Aorta (tissue), 5 donors: ENCODE data around the gene LINGO3. TPM values are rescaled to one million over a fixed set of nuclear protein-coding genes. Genes with fewer than 3 reads are reported as not detected.

ENCODE experiments used
- ATAC-seq: fragments of 200-7000 bp; cut with Tn5 transposase; one replicate; pipeline ENCODE4 v1.9.1; 2022; ENCODE audit warnings: moderate library complexity; ENCODE audit not compliant: low FRiP score
- DNase-seq, 2 donors: peaks; one replicate each; pipeline ENCODE4 v3.0.0-alpha.2; 2020
- H3K27ac ChIP-seq, 2 donors: one replicate each; pipeline ENCODE4 v1.5.1; 2013; ENCODE audit warnings: low read length in 2 of 2, mild to moderate bottlenecking in 2 of 2, moderate library complexity in 2 of 2, control low read depth in 1 of 2, inconsistent platforms in 1 of 2, low read depth in 1 of 2
- H3K27me3 ChIP-seq, 2 donors: one replicate each; pipeline ENCODE4 v1.6.1; 2013; ENCODE audit warnings: control low read depth in 1 of 2, low read length in 1 of 2, mild to moderate bottlenecking in 1 of 2, moderate library complexity in 1 of 2; ENCODE audit not compliant: insufficient read depth in 2 of 2, control insufficient read depth in 1 of 2
- H3K36me3 ChIP-seq, 2 donors: one replicate each; pipeline ENCODE4 v1.6.1; 2013; ENCODE audit warnings: control low read depth in 1 of 2, low read length in 1 of 2, mild to moderate bottlenecking in 1 of 2; ENCODE audit not compliant: insufficient read depth in 2 of 2, control insufficient read depth in 1 of 2
- H3K4me1 ChIP-seq, 2 donors: one replicate each; pipeline ENCODE4 v1.6.1; 2013; ENCODE audit warnings: low read length in 2 of 2, control low read depth in 1 of 2, mild to moderate bottlenecking in 1 of 2, moderate library complexity in 1 of 2; ENCODE audit not compliant: insufficient read depth in 2 of 2, control insufficient read depth in 1 of 2
- H3K4me3 ChIP-seq, 2 donors: one replicate each; pipeline ENCODE4 v1.5.1; 2013; ENCODE audit warnings: low read length in 2 of 2, control low read depth in 1 of 2, mild to moderate bottlenecking in 1 of 2
- H3K9me3 ChIP-seq: one replicate; pipeline ENCODE4 v1.6.1; 2013; ENCODE audit warnings: mild to moderate bottlenecking, low read length; ENCODE audit not compliant: control insufficient read depth
- WGBS, 2 donors: extraction: QIAGEN DNeasy Blood & Tissue Kit; methylation state at CpG; one replicate each; pipeline ENCODE4 v1.1.7; 2013; 5-methylcytosine and 5-hydroxymethylcytosine counted together
- intact Hi-C, 2 donors: fragments of 100-400 bp; cut with DNase I; formaldehyde crosslinking; loops; one replicate each; pipeline versions ENCODE4 v1.14.2 to v1.15.0; 2022
- polyA plus RNA-seq, 2 donors: library from polyadenylated mRNA; stranded (reverse); fragments of 200-250 nt; gene quantifications; one replicate each; pipeline ENCODE4 v1.2.3, GENCODE V29; 2013
- total RNA-seq, 2 donors: library from RNA; stranded (reverse); fragmentation: NEBNext Ultra II Directional; extraction: Animal tissue kit (Norgen Biotek cat#: 25700); gene quantifications; one replicate each; pipeline ENCODE4 v1.2.1, GENCODE V29; 2021
- donor health status: healthy with polysubstance abuse.
- donor health status: Bipolar disorder and iron deficiency.
- donor health status: DM: no; HTN: no; CAD: no.
- donor health status: DM: no; HTN: no; CAD: no.
- donor health status: DM: yes; HTN: yes; CAD: no.

Gene LINGO3
- total and polyA plus RNA-seq, 4 donors, result 0.08 TPM; not detected in 3

- Histone ChIP-seq H3K9me3 (no peaks in the 10 kb centered on the region), H3K27me3 (no peaks in the 10 kb centered on the region), H3K36me3 (no peaks in the 10 kb centered on the region), H3K27ac (no peak overlapping the region), H3K4me1 (no peaks in the 10 kb centered on the region), H3K4me3 (no peak overlapping the region)
- WGBS, 2 donors, result 64 to 89% methylated on average over 3 of the region's 3 CpGs
- DNase-seq (no peak), ATAC-seq (no peak)
- intact Hi-C loops, result no loop called here
Measured at GRCh38 chr19:2335848-2336247, 27.9 kb upstream of the LINGO3 start.

DNA sequence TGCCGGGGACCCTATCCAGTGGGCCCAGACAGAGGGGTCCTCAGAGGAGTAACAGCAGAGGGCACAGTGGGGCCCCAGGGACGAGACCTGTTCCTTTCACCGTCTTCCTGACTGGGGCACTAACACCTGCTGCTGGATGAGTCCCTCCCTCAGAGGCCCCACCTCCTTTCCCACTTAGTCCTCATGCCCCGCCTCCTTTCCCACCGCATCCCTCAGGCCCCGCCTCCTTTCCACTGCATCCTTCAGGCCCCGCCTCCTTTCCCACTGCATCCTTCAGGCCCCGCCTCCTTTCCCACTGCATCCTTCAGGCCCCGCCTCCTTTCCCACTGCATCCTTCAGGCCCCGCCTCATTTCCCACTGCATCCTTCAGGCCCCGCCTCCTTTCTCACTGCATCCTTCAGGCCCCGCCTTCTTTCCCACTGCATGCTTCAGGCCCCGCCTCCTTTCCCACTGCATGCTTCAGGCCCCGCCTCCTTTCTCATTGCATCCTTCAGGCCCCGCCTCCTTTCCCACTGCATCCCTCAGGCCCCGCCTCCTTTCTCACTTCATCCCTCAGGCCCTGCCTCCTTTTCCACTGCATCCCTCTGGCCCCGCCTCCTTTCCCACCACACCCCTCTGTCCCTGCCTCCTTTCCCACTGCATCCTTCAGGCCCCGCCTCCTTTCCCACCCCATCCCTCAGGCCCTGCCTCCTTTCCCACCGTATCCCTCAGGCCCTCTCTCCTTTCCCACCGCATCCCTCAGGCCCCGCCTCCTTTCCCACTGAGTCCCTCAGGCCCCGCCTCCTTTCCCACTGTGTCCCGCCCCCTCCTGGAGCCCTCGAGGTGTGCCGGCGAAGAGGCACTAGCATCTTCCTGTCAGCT lies 27.3 kb upstream of the LINGO3 start:
- Histone ChIP-seq H3K9me3 (no peaks in the 10 kb centered on the region), H3K36me3 (no peaks in the 10 kb centered on the region), H3K27me3 (no peaks in the 10 kb centered on the region), H3K27ac (no peak overlapping the region), H3K4me1 (no peaks in the 10 kb centered on the region), H3K4me3 (no peak overlapping the region)
- no peak for ATAC-seq
- no peak for DNase-seq
- intact Hi-C loops, result no loop called here
- WGBS, 2 donors, result 95% methylated on average over 23 to 26 of the region's 26 CpGs

GRCh38 chr19:2334426-2334825 lies 26.5 kb upstream of the LINGO3 start:
- 95 to 96% methylated on average over 27 of the region's 27 CpGs for WGBS, 2 donors
- ATAC-seq (no peak), DNase-seq (no peak)
- Histone ChIP-seq H3K36me3 (no peaks in the 10 kb centered on the region), H3K9me3 (no peaks in the 10 kb centered on the region), H3K27ac (no peak overlapping the region), H3K4me3 (no peak overlapping the region), H3K27me3 (no peaks in the 10 kb centered on the region), H3K4me1 (no peaks in the 10 kb centered on the region)
- intact Hi-C loops, result no loop called here

- DNase-seq (no peak), ATAC-seq (no peak)
- H3K36me3 ChIP-seq, result no peaks in the 10 kb centered on the region
- H3K9me3 ChIP-seq, result no peaks in the 10 kb centered on the region
- H3K4me1 ChIP-seq, result no peaks in the 10 kb centered on the region
- no peaks in the 10 kb centered on the region for H3K27me3 ChIP-seq
- H3K4me3 ChIP-seq, result no peak overlapping the region
- intact Hi-C loops, result no loop called here
- 81 to 85% methylated on average over 10 to 11 of the region's 11 CpGs for WGBS, 2 donors
- H3K27ac ChIP-seq, result no peak overlapping the region
Measured at GRCh38 chr19:2333807-2334211, 25.9 kb upstream of the LINGO3 start.

GRCh38 chr19:2333027-2333806 lies 25.3 kb upstream of the LINGO3 start:
- intact Hi-C loops, result no loop called here
- Histone ChIP-seq H3K27ac (no peak overlapping the region), H3K36me3 (no peaks in the 10 kb centered on the region), H3K27me3 (no peaks in the 10 kb centered on the region), H3K9me3 (no peaks in the 10 kb centered on the region), H3K4me3 (no peak overlapping the region), H3K4me1 (no peaks in the 10 kb centered on the region)
- DNase-seq (no peak), ATAC-seq (no peak)
- WGBS, 2 donors, result 83 to 85% methylated on average over 22 to 27 of the region's 27 CpGs

DNA sequence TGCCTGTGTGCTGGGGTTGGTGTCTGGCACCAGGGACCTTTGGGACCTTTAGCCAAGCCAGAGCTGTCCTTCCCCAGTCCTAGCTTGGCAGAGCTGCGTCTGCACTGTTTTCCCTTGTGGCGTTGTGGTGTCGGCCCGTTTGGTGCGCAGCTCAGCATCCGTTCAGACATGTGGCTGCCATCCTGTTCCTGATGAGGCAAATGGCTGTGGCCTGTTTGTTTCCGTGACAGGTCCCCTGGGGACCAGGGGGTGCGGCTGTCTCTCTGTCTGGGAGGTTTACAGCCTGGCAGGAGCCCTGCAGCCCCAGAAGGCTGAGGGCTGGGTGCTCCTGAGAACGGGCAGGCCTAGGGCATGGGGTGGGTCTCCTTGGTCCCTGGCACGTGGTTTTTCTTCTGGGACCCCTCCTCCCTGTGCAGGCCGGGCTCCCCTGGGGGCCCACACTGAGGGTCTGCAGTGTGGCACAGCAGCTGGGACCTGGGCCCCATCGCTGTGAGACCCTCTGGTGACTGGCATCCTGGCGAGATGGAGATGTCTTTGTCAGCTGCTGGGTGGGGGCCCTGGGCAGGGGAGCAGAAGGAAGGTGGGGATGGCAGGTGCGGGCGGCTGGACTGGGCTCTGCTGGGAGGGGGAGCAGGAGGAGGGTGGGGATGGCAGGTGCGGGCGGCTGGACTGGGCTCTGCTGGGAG lies 24.5 kb upstream of the LINGO3 start:
- Histone ChIP-seq H3K4me1 (no peaks in the 10 kb centered on the region), H3K27me3 (no peaks in the 10 kb centered on the region), H3K27ac (no peak overlapping the region), H3K36me3 (no peaks in the 10 kb centered on the region), H3K4me3 (no peak overlapping the region), H3K9me3 (no peaks in the 10 kb centered on the region)
- ATAC-seq (no peak), DNase-seq (no peak)
- 59 to 68% methylated on average over 17 of the region's 17 CpGs for WGBS, 2 donors
- intact Hi-C loops, result no loop called here

DNA sequence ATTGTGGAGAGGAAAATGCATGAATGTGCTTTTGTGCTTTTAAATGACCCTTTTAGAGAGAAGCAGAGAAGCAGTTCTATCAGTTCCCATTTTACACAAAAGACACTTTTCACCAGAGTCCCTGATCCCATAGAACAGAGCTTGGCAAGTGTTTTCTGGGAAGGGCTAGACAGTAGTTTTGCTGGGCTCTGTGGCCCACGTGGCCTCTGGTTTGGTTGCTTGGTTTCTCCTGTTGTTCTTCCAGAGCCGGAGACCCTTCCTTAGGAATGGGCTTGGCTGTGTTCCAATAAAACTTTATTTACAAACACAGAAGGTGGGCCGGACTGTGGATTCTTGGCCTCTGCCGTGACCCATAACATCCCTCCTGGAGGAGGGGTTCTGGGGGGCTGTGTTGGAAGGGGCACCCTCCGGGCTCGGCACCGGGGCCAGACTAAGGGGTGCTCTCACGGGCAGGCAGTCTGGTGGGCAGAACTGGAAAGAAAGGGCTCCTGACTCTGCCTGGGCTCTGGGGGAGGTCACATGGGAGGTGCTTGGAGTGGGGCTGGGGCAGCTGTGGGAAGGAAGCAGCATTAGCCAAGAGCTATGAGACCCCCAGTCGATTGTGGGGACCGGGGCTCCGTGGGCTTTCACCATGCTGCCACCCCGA lies 23.8 kb upstream of the LINGO3 start:
- H3K9me3 ChIP-seq, result no peaks in the 10 kb centered on the region
- H3K27me3 ChIP-seq, result no peaks in the 10 kb centered on the region
- intact Hi-C loops, result no loop called here
- ATAC-seq (no peak), DNase-seq (no peak)
- no peaks in the 10 kb centered on the region for H3K36me3 ChIP-seq
- no peaks in the 10 kb centered on the region for H3K4me1 ChIP-seq
- 79 to 83% methylated on average over 12 of the region's 12 CpGs for WGBS, 2 donors
- H3K27ac ChIP-seq, result no peak overlapping the region
- H3K4me3 ChIP-seq, result no peak overlapping the region

GRCh38 chr19:2330632-2331284 lies 22.8 kb upstream of the LINGO3 start:
- H3K9me3 ChIP-seq, result no peaks in the 10 kb centered on the region
- H3K36me3 ChIP-seq, result no peaks in the 10 kb centered on the region
- H3K27me3 ChIP-seq, result no peaks in the 10 kb centered on the region
- intact Hi-C loops, result no loop called here
- no peaks in the 10 kb centered on the region for H3K4me1 ChIP-seq
- ATAC-seq, result no peak
- no peak for DNase-seq
- 72 to 74% methylated on average over 20 of the region's 20 CpGs for WGBS, 2 donors
- no peak overlapping the region for H3K27ac ChIP-seq
- no peak overlapping the region for H3K4me3 ChIP-seq
